ENCODE data around the gene RASL11B.

RASL11B gene, protein sequence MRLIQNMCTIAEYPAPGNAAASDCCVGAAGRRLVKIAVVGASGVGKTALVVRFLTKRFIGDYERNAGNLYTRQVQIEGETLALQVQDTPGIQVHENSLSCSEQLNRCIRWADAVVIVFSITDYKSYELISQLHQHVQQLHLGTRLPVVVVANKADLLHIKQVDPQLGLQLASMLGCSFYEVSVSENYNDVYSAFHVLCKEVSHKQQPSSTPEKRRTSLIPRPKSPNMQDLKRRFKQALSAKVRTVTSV

DNA sequence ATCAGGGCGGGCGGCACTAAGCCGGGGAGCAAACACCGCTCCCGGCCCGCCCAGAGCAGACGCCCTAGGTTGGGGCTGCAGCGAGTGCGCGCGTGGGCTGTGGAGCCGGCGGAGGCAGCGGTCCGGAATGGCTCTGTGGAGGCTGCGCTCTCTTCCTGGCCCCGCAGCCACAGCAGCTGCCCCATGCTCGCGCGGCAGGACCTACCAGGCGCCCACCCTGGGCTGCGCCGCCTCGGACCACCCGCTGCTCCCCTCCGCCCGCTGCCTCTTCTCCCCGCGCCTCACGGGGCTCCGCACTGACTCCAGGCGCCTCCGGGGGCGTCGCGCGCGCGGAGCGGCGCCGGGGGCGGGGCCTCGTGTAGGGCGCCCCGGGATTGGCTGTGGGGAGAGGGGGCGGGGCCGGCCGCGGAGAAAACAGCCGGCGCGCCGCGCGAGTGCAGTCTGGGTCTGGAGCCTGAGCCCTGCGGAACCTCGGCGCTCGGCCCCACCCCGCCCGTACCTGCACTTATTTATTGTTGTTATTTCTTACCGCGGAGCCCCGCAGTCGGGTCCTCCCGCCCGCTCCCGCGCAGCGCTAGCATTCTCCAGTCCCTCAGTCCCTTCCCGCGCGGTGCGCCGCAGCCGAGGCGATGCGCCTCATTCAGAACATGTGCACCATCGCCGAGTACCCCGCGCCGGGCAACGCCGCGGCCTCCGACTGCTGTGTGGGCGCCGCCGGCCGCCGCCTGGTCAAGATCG, at the start of gene RASL11B:
Gene RASL11B (plus strand): TSS at position 439 of the 738 bp plus-strand sequence. CDS start 191 bp downstream, at position 630.
- DNase-seq (ENCODE audit: low read depth, low spot score), result peak; percentile 85

DNA sequence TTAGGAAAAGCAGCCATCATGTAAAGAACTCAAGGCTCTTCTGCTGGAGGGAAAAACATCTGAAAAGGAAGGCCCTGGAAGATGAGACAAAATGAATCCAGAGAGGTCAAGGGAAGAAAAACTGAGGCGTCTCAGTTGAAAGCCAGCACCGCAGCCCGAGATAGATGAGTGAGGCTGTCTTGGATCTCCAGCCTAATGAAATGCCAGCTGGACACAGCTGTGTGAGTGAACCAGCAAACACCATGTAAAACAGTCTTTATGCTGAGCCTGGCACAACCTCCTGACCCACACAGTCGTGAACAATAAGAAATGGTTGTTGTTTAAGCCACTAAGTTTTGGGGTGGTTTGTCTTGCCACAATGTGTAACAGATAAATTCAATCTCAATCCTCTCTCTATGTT, 48.6 kb upstream of the RASL11B start:
- DNase-seq (ENCODE audit: low read depth, low spot score), result no peak

GRCh38 chr4:52822583-52822971, 39.5 kb upstream of the RASL11B start:
- DNase-seq (ENCODE audit: low read depth, low spot score), result no peak

- DNase-seq (ENCODE audit: low read depth, low spot score), result no peak
Measured at GRCh38 chr4:52822972-52823701, 39.0 kb upstream of the RASL11B start.

DNA sequence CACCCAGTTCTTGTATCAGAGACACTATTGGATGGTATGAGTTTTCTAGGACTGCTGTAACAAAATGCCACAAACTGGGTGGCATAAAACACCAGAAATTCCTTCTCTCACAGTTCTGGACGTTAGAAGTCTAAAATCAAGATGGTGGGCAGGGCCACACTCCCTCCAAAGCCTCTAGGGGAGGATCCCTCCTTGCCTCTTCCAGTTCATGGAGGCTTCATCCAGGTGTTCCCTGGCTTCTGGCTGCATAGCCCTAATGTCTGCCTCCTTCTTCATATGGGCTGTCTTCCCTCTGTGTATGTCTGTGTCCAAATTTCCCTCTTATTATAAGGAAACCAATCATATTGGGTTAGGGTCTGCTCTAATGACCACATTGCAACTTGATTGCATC, 38.4 kb upstream of the RASL11B start:
- no peak for DNase-seq (ENCODE audit: low read depth, low spot score)

- DNase-seq (ENCODE audit: low read depth, low spot score), result no peak
Measured at GRCh38 chr4:52824270-52824602, 37.9 kb upstream of the RASL11B start.

DNA sequence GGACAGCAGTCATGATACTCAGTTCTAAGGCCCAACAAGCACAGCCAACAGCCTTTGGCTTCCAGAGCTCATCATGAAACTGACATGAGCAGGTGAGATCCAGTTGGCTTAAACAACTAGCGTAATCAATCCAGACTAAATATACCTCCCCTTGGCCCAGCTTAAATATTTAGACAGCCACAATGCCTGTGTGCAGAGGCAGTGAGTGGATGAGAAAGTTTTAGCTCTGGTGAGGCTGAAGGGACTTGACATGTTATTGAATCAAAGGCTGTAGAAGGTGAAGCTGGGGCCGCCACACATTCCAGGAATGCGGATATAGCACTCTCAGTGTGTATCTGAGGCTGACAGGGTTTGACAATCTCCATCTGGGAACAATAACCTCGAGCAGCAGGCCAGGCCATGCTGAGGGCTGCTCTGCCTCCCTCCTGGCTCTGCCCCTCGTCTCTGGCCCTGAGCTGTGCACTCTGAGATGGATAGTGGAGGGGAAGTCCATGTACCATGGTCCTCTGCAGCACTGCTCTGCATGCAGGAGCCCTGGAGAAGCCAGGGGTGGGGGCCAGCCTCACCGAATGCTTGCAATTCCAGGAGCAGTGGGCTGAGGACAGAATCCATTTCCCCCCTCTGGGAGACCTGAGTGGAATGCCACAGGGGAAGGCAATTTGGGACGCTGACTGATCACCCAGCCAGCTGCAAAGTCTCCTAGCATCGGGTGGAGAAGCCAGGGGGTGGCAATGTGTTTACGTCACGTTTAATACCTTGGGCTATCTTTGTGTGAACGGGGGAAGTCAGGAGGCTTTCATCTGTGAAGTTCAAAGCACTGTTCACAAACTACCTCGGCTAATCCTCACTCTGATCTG, 37.3 kb upstream of the RASL11B start:
- peak; percentile 80 for DNase-seq (ENCODE audit: low read depth, low spot score)

DNA sequence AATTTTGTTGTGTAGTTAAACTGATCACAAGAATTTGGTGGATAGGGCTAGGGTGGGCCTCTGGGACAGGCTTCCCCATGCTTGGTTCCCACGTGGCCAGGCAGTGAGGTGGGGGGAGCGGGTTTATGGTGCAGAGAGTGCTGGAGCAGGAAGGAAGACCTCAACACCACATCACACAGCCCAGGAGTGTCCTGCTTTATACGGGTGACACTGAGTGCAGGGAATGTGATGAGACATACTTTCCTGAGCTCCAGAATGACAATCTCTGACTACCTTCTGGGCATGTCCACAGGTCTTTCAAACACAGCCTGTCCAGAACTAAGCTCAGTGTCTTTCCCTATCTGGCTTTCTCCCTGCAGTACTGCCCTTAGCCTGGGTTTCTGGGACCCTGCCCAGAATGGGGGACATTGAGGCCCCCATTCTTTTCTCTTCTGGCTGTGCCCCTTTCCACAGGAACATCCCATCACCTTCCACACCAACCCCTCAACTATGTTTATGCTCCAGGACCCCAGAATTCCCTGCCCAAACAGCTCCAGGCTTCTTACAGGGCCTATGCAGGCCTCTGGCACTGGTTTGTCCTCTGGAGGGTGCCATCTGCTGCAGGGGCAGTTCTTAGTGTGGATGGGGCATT, 36.5 kb upstream of the RASL11B start:
- no peak for DNase-seq (ENCODE audit: low read depth, low spot score)

- DNase-seq (ENCODE audit: low read depth, low spot score), result no peak
Measured at GRCh38 chr4:52833941-52834525, 28.1 kb upstream of the RASL11B start.

GRCh38 chr4:52834641-52835456, 27.3 kb upstream of the RASL11B start:
- peak; percentile 52 for DNase-seq (ENCODE audit: low read depth, low spot score)

- DNase-seq (ENCODE audit: low read depth, low spot score), result no peak
Measured at GRCh38 chr4:52836120-52836519, 26.0 kb upstream of the RASL11B start.

DNA sequence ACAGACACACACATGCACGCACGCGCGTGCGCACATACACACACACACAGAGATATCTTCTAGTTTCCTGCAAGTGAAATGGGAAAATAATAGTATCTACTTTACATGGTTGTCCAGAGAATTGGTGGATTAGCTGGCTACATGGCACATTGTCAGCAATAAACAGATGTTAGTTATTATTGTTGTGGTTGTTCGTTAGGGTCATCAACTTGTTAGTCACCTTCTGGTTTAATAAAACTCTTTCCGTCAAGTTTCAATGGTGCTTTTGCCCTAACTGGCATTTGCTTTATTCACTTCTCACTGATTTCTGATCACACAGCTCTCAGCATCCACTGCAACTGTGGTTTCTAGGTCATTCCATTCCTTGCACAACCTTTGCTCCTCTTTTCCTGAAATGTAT, 25.4 kb upstream of the RASL11B start:
- DNase-seq (ENCODE audit: low read depth, low spot score), result no peak

- peak; percentile 75 for DNase-seq (ENCODE audit: low read depth, low spot score)
Measured at GRCh38 chr4:52837716-52838558, 24.2 kb upstream of the RASL11B start.

- DNase-seq (ENCODE audit: low read depth, low spot score), result peak; percentile 45
Measured at GRCh38 chr4:52838729-52839586, 23.2 kb upstream of the RASL11B start.

DNA sequence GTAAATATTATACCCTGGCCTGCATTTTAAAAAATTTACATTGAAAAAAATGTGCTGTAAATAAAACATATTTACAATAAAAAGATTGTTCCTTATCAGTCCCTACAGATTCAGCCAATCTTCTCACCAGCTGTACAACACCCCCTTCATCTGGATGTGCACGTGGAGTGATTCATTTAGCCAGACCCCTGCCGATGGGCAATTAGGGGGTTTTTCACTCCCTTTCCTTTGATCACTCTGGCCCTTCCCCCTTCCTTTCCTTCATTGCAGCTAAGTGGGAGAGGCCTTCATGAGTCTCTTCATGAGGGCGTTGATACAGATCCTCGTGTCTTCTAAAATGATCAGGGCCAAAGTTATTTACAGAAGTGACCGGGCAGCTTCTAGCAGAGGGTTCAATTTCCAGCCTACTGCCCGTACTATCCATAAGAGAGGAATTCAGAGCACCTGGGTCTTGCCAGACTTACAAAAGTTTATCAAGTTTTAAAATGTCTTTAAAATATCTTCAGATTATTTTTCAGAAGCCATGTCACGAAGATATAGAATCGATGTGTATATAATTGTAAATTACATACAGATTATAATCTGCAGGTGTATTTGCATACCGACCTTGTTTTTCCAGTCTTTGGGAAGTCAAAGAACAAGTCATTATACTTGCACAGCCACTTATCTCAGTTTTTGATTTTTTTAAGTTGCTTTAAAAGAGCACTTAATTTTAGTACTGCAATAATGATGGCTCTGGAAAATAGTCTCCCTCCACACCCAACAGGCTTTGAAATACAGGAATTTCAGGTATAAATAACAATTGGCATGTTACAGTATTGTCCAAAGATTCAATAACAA, 21.4 kb upstream of the RASL11B start:
- DNase-seq (ENCODE audit: low read depth, low spot score), result peak; percentile 59

DNA sequence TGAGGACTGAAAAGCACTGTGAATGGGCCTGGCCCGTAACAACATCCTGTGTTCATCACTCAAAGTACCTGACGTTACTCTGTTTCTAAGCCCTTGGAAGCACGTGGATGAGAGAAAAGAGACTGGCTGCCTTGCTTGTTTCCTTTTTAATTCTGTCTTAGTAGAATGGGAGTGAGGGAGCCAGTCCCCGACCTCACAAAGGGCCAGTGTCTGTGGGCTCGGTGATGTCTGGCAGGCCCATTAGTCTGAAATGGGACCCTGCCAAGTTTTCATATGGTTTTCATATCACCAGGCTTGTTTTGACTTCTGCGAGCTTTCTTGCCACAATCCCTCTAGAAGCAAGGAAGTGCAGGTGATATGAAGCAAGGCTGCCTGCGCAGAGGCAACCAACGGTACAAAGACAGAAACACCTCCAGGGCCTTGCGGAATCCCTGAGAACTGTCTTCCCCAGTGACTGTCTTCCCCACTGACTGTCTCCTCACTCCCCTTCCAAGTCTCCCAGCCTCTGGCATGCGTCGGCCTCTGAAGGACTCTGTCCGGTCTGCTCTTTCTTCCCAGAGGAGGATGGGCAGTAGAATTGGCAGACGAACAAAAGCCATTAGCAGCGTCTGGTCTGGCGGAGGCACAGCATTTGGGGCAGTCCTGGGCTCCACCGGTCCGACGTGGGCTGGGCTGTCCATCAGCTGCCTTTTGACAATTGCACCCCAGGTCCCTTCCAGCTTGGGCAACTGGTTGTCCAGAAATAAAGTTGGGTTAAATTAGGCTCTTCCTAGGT, 20.2 kb upstream of the RASL11B start:
- DNase-seq (ENCODE audit: low read depth, low spot score), result peak; percentile 50

All from ELF-1 (cell line).